H9 (cell line): Measurements from ENCODE around the gene HNRNPR. TPM values are rescaled to one million over a fixed set of nuclear protein-coding genes. Genes with fewer than 3 reads are reported as not detected.

Experiments
- DNase-seq: peaks from one replicate; pipeline ENCODE4 v3.0.0-alpha.2; 2017
- H2AFZ ChIP-seq: one replicate; pipeline ENCODE4 v1.6.1; 2013; ENCODE audit warnings: mild to moderate bottlenecking, low read length, control low read depth, moderate library complexity
- H2AK5ac ChIP-seq: 2 replicates; pipeline ENCODE4 v1.6.1; 2013; ENCODE audit warnings: low read length, control low read depth, mixed read lengths; ENCODE audit not compliant: insufficient read length
- H2BK120ac ChIP-seq: one replicate; pipeline ENCODE4 v1.6.1; 2013; ENCODE audit warnings: low read depth, mild to moderate bottlenecking, low read length, control low read depth, inconsistent platforms; ENCODE audit not compliant: poor library complexity, severe bottlenecking
- H2BK12ac ChIP-seq: 2 replicates; pipeline ENCODE4 v1.6.1; 2013; ENCODE audit warnings: low read length, control low read depth, mixed read lengths, low read depth; ENCODE audit not compliant: insufficient read length
- H2BK15ac ChIP-seq: 2 replicates; pipeline ENCODE4 v1.6.1; 2013; ENCODE audit warnings: low read depth, low read length, control low read depth
- H2BK20ac ChIP-seq: one replicate; pipeline ENCODE4 v1.6.1; 2013; ENCODE audit warnings: low read depth, mild to moderate bottlenecking, low read length, control low read depth, inconsistent platforms; ENCODE audit not compliant: poor library complexity, severe bottlenecking
- H2BK5ac ChIP-seq: 2 replicates; pipeline ENCODE4 v1.6.1; 2013; ENCODE audit warnings: low read length, control low read depth, mixed read lengths; ENCODE audit not compliant: insufficient read length
- H3K14ac ChIP-seq: 2 replicates; pipeline ENCODE4 v1.6.1; 2013; ENCODE audit warnings: low read length, control low read depth; ENCODE audit not compliant: insufficient read depth
- H3K18ac ChIP-seq: 2 replicates; pipeline ENCODE4 v1.6.1; 2013; ENCODE audit warnings: low read depth, mild to moderate bottlenecking, mixed read lengths, low read length, control low read depth; ENCODE audit not compliant: insufficient read length
- H3K23ac ChIP-seq: 2 replicates; pipeline ENCODE4 v1.6.1; 2013; ENCODE audit warnings: low read length, control low read depth, mixed read lengths, low read depth; ENCODE audit not compliant: insufficient read length
- H3K23me2 ChIP-seq: 2 replicates; pipeline ENCODE4 v1.6.1; 2013; ENCODE audit warnings: low read depth, mild to moderate bottlenecking, mixed read lengths, low read length, control low read depth; ENCODE audit not compliant: insufficient read length, poor library complexity, severe bottlenecking
- H3K27ac ChIP-seq: 2 replicates; pipeline ENCODE4 v1.5.1; 2013; ENCODE audit warnings: low read length, control low read depth, mixed read lengths, low read depth; ENCODE audit not compliant: insufficient read length
- H3K27me3 ChIP-seq: 2 replicates; pipeline ENCODE4 v1.6.1; 2013; ENCODE audit warnings: low read length, control low read depth, inconsistent platforms; ENCODE audit not compliant: insufficient read depth
- H3K4ac ChIP-seq: 2 replicates; pipeline ENCODE4 v1.6.1; 2013; ENCODE audit warnings: low read depth, mild to moderate bottlenecking, control low read depth, inconsistent platforms, low read length, moderate library complexity
- H3K4me1 ChIP-seq: 2 replicates; pipeline ENCODE4 v1.6.1; 2013; ENCODE audit warnings: low read length, control low read depth, inconsistent platforms; ENCODE audit not compliant: insufficient read depth
- H3K4me2 ChIP-seq: 2 replicates; pipeline ENCODE4 v1.6.1; 2013; ENCODE audit warnings: low read length, control low read depth, mixed read lengths; ENCODE audit not compliant: insufficient read length, insufficient read depth
- H3K56ac ChIP-seq: 2 replicates; pipeline ENCODE4 v1.6.1; 2013; ENCODE audit warnings: low read depth, mild to moderate bottlenecking, mixed read lengths, low read length, control low read depth; ENCODE audit not compliant: insufficient read length
- H3K79me1 ChIP-seq: 2 replicates; pipeline ENCODE4 v1.6.1; 2013; ENCODE audit warnings: low read depth, mild to moderate bottlenecking, moderate library complexity, low read length, control low read depth, inconsistent platforms; ENCODE audit not compliant: insufficient read depth, poor library complexity, severe bottlenecking
- H3K79me2 ChIP-seq: 2 replicates; pipeline ENCODE4 v1.6.1; 2013; ENCODE audit warnings: low read length, control low read depth, inconsistent platforms; ENCODE audit not compliant: insufficient read depth
- H3K9ac ChIP-seq: 2 replicates; pipeline ENCODE4 v1.6.1; 2013; ENCODE audit warnings: low read length, control low read depth, mixed read lengths; ENCODE audit not compliant: insufficient read length; ENCODE audit errors: extremely low read depth
- H3K9me3 ChIP-seq: one replicate; pipeline ENCODE4 v1.6.1; 2013; ENCODE audit warnings: low read depth, low read length, inconsistent platforms; ENCODE audit not compliant: control insufficient read depth
- H3T11ph ChIP-seq: one replicate; pipeline ENCODE4 v1.6.1; 2013; ENCODE audit warnings: mild to moderate bottlenecking, low read length, control low read depth, inconsistent platforms
- H4K20me1 ChIP-seq: one replicate; pipeline ENCODE4 v1.6.1; 2013; ENCODE audit not compliant: control insufficient read depth, insufficient read length, insufficient read depth
- H4K5ac ChIP-seq: 2 replicates; pipeline ENCODE4 v1.6.1; 2013; ENCODE audit warnings: low read depth, mild to moderate bottlenecking, mixed read lengths, low read length, control low read depth; ENCODE audit not compliant: insufficient read length
- H4K8ac ChIP-seq: replicated peaks from 2 replicates; pipeline ENCODE4 v1.6.1; 2013; ENCODE audit warnings: low read length, control low read depth, mixed read lengths, low read depth; ENCODE audit not compliant: insufficient read length
- H4K91ac ChIP-seq: 2 replicates; pipeline ENCODE4 v1.6.1; 2013; ENCODE audit warnings: low read depth, mild to moderate bottlenecking, moderate library complexity, mixed read lengths, low read length, control low read depth; ENCODE audit not compliant: insufficient read length
- H3K27ac Mint-ChIP-seq, 3 experiments: 2 replicates in 2 of 3; 3 replicates in 1 of 3; pipeline ENCODE4 v1.8.0; 2020 to 2021; ENCODE audit warnings: mixed read lengths in 3 of 3, mild to moderate bottlenecking in 1 of 3, moderate library complexity in 1 of 3
- H3K27me3 Mint-ChIP-seq: 2 replicates; pipeline ENCODE4 v1.8.0; 2021; ENCODE audit warnings: low read depth, mild to moderate bottlenecking, moderate library complexity, mixed read lengths
- H3K36me3 Mint-ChIP-seq, 3 experiments: 2 replicates in 2 of 3; 3 replicates in 1 of 3; pipeline ENCODE4 v1.8.0; 2020 to 2021; ENCODE audit warnings: low read depth in 3 of 3, mixed read lengths in 3 of 3; ENCODE audit not compliant: insufficient read depth in 1 of 3
- H3K4me1 Mint-ChIP-seq, 2 experiments: 2 replicates each; pipeline ENCODE4 v1.8.0; 2020; ENCODE audit warnings: mixed read lengths in 2 of 2
- H3K4me3 Mint-ChIP-seq, 2 experiments: 2 replicates in 1 of 2; 3 replicates in 1 of 2; pipeline ENCODE4 v1.8.0; 2020 to 2021; ENCODE audit warnings: mild to moderate bottlenecking in 2 of 2, mixed read lengths in 2 of 2, moderate library complexity in 1 of 2
- H3K9me3 Mint-ChIP-seq, 2 experiments: 2 replicates in 1 of 2; 3 replicates in 1 of 2; pipeline ENCODE4 v1.8.0; 2020; ENCODE audit warnings: mild to moderate bottlenecking in 2 of 2, mixed read lengths in 2 of 2, moderate library complexity in 1 of 2
- WGBS: extraction: QIAGEN DNeasy Blood & Tissue Kit; methylation state at CpG from one replicate; pipeline ENCODE4 v1.1.7; 2013; ENCODE audit warnings: missing lambda C conversion rate, low lambda C conversion rate, mixed read lengths; ENCODE audit not compliant: insufficient read length; ENCODE audit errors: extremely low coverage; 5-methylcytosine and 5-hydroxymethylcytosine counted together
- total RNA-seq: library from RNA; stranded (reverse); gene quantifications from 2 replicates; pipeline ENCODE4 v1.2.1, GENCODE V29; 2021
- TF ChIP-seq, protein P1 (sequence below): fragments of 200-600 bp; sonication (generic); conservative IDR thresholded peaks from 3 replicates; pipeline ENCODE4 v1.8.0; 2021; ENCODE audit warnings: antibody characterized with exemption, mild to moderate bottlenecking

Gene HNRNPR
- total RNA-seq, 1 experiment from 2014 or later, result 196 TPM

DNA sequence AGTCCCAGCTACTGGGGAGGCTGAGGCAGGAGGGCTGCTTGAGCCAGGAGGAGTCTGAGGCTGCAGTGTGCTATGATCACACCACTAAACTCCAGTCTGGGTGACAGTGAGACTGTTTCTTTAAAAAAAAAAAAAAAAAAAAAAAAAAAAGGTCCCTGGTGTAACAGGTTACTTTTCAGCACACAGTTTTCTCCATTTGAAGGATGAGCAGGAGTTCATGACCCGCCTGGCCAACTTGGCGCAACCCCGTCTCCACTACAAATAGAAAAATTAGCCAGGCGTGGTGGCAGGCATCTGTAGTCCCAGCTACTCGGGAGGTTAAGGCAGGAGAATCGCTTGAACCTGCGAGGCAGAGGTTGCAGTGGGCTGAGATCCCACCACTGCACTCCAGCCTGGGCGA, 12.4 kb downstream of the HNRNPR start:
- no peak overlapping the region for H3K4ac ChIP-seq
- no peak overlapping the region for H4K8ac ChIP-seq
- no peak overlapping the region for H3K23ac ChIP-seq
- H4K20me1 ChIP-seq, result no peaks in the 10 kb centered on the region
- no peaks in the 10 kb centered on the region for H3K23me2 ChIP-seq
- Mint-ChIP-seq H3K36me3 (peaks cover 55 to 94% (median 87%) of the 10 kb centered on the region in 3 experiments; a peak in 6 of 7 replicates), H3K4me3 (no peak overlapping the region), H3K9me3 (no peaks in the 10 kb centered on the region), H3K27me3 (no peaks in the 10 kb centered on the region; the same call in 1 of the 2 replicates), H3K27ac (no peak overlapping the region), H3K4me1 (no peaks in the 10 kb centered on the region)
- H3T11ph ChIP-seq, result no peak overlapping the region
- H3K4me2 ChIP-seq, result no peak overlapping the region
- H2BK20ac ChIP-seq, result no peak overlapping the region
- no peak overlapping the region for H3K14ac ChIP-seq
- H2BK15ac ChIP-seq, result no peak overlapping the region
- no peak overlapping the region for H4K91ac ChIP-seq
- DNase-seq, result no peak
- H2AFZ ChIP-seq, result no peak overlapping the region
- H3K9ac ChIP-seq, result no peak overlapping the region
- H2AK5ac ChIP-seq, result no peak overlapping the region
- no peak overlapping the region for H2BK120ac ChIP-seq
- no CpG with 5 or more reads among the region's 8 CpGs for WGBS
- H3K4me1 ChIP-seq, result no peaks in the 10 kb centered on the region
- H3K9me3 ChIP-seq, result no peaks in the 10 kb centered on the region
- no peak overlapping the region for H2BK5ac ChIP-seq
- no peaks in the 10 kb centered on the region; the same call in 1 of the 2 replicates for H3K79me2 ChIP-seq
- H3K27ac ChIP-seq, result no peak overlapping the region
- H3K18ac ChIP-seq, result no peak overlapping the region
- TF ChIP-seq, protein P1, sequence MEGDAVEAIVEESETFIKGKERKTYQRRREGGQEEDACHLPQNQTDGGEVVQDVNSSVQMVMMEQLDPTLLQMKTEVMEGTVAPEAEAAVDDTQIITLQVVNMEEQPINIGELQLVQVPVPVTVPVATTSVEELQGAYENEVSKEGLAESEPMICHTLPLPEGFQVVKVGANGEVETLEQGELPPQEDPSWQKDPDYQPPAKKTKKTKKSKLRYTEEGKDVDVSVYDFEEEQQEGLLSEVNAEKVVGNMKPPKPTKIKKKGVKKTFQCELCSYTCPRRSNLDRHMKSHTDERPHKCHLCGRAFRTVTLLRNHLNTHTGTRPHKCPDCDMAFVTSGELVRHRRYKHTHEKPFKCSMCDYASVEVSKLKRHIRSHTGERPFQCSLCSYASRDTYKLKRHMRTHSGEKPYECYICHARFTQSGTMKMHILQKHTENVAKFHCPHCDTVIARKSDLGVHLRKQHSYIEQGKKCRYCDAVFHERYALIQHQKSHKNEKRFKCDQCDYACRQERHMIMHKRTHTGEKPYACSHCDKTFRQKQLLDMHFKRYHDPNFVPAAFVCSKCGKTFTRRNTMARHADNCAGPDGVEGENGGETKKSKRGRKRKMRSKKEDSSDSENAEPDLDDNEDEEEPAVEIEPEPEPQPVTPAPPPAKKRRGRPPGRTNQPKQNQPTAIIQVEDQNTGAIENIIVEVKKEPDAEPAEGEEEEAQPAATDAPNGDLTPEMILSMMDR, result no peak
- H2BK12ac ChIP-seq, result no peak overlapping the region
- no peak overlapping the region for H4K5ac ChIP-seq
- H3K79me1 ChIP-seq, result peaks cover 3% of the 10 kb centered on the region
- H3K27me3 ChIP-seq, result no peaks in the 10 kb centered on the region
- H3K56ac ChIP-seq, result no peak overlapping the region
